Renal cortical epithelial cell (primary cell): ENCODE data around the gene RHEX. TPM values are rescaled to one million over a fixed set of nuclear protein-coding genes. Genes with fewer than 3 reads are reported as not detected.

Source experiments
- DNase-seq: peaks from one replicate; pipeline ENCODE4 v3.0.0-alpha.2; 2011; ENCODE audit warnings: low read depth
- total RNA-seq: library from RNA; depleted of rRNA; stranded (reverse); fragments of >200 nt; gene quantifications from 2 replicates; pipeline ENCODE4 v1.2.3, GENCODE V29; 2014

Gene RHEX
- total RNA-seq, 1 donor from 2014 or later: 11.6 TPM

- DNase-seq: no peak
Measured at GRCh38 chr1:206089341-206089740, 36.4 kb downstream of the RHEX start.

- no peak for DNase-seq
Measured at GRCh38 chr1:206094024-206094423, 41.1 kb downstream of the RHEX start.

- no peak for DNase-seq
Measured at GRCh38 chr1:206097381-206097780, 44.4 kb downstream of the RHEX start.

- DNase-seq: no peak
Measured at GRCh38 chr1:206098242-206098919, 45.4 kb downstream of the RHEX start.

GRCh38 chr1:206100226-206100815 is 47.3 kb downstream of the RHEX start:
- no peak for DNase-seq

GRCh38 chr1:206101351-206102045 is 48.5 kb downstream of the RHEX start:
- no peak for DNase-seq

GRCh38 chr1:206102292-206102936 is 49.4 kb downstream of the RHEX start:
- DNase-seq: no peak

- DNase-seq: no peak
Measured at GRCh38 chr1:206103979-206104378, 51.0 kb downstream of the RHEX start.

GRCh38 chr1:206105464-206105995 is 52.6 kb downstream of the RHEX start:
- DNase-seq: no peak

GRCh38 chr1:206106328-206107167 is 53.6 kb downstream of the RHEX start:
- peak; percentile 72 for DNase-seq

- DNase-seq: no peak
Measured at GRCh38 chr1:206107168-206107544, 54.2 kb downstream of the RHEX start.

GRCh38 chr1:206108635-206109034 is 55.7 kb downstream of the RHEX start:
- DNase-seq: no peak

GRCh38 chr1:206109718-206110117 is 56.7 kb downstream of the RHEX start:
- DNase-seq: no peak

GRCh38 chr1:206110161-206110560 is 57.2 kb downstream of the RHEX start:
- no peak for DNase-seq

GRCh38 chr1:206110820-206111219 is 57.8 kb downstream of the RHEX start:
- no peak for DNase-seq

GRCh38 chr1:206111271-206111927 is 58.4 kb downstream of the RHEX start:
- DNase-seq: peak; percentile 47

GRCh38 chr1:206112600-206113301 is 59.8 kb downstream of the RHEX start:
- peak; percentile 21 for DNase-seq

- no peak for DNase-seq
Measured at GRCh38 chr1:206114692-206115640, 62.0 kb downstream of the RHEX start.

GRCh38 chr1:206115791-206116190 is 62.8 kb downstream of the RHEX start:
- no peak for DNase-seq
